ENCODE results near the gene KLK12. TPM values are rescaled to one million over a fixed set of nuclear protein-coding genes. Genes with fewer than 3 reads are reported as not detected.

KLK12 gene
- total and polyA plus RNA-seq, 2 donors (not counting 1 experiment from before 2014, with no cell fraction given), result not detected

DNA sequence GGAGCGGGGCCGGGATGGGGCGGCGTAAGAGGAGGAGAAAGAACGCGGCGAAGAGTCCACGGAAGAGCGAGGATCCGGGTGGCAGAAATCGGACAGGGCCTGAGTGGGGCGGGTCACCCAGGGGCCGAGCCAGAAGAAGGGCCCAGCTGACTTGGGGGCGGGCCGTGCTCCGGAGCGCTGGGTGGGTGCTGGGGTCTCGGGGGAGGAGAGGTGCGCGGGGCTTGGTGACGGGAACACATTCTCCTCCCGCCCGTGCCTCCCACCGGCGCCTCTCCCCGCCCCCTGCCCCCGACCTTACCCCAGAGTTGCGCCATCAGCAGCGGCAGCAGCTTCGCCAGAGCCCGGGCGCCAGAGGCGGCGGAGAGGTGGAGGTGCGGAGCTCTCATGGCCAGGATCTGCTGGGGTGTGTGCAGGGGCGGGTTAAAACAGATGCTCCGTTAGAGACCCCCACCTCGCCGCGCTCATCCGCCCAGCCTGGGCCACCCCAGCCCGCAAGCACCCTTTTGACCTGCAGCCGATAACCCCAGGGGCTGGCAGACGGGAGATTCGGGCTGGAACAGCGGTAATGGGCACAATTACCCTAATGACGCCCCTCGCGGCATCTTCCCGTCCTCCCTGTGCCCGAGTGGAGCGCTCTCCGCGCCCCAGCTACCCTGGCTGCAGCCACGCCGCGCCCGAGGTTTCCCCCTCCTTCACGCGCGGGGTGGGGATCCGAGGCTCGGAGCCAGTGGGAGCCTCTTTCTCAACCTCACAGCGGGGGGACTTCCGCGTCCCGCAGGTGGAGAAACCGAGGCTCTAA, 15.9 kb downstream of the KLK12 start:
- peak overlapping the region; percentile 33 for H3K4me2 ChIP-seq (replicated peaks; ENCODE audit: low read depth, low read length, poor library complexity, severe bottlenecking)
- H3K27ac ChIP-seq (ENCODE audit: low read length in 2 of 2), result no peak overlapping the region
- peak overlapping the region; percentile 29 for H3K4me3 Mint-ChIP-seq
- no peak overlapping the region for H3K27ac Mint-ChIP-seq
- CTCF ChIA-PET, result no interaction called here
- no peaks in the 10 kb centered on the region for H3K9me3 Mint-ChIP-seq (ENCODE audit: insufficient read depth)
- ATAC-seq (ENCODE audit: low read depth) (no peak), DNase-seq (no peak)
- 5% methylated on average over 63 of the region's 68 CpGs for WGBS (ENCODE audit: insufficient coverage)
- H4K20me1 ChIP-seq (ENCODE audit: control insufficient read depth, insufficient read depth, low read length, poor library complexity, severe bottlenecking), result no peaks in the 10 kb centered on the region
- no peak overlapping the region for H2AFZ ChIP-seq (ENCODE audit: insufficient read depth, low read depth, low read length, poor library complexity, severe bottlenecking)
- no peaks in the 10 kb centered on the region for H3K79me2 ChIP-seq (ENCODE audit: control insufficient read depth, insufficient read depth, low read length)
- H3K27me3 Mint-ChIP-seq, result peaks cover 52% of the 10 kb centered on the region
- H3K9ac ChIP-seq (ENCODE audit: low read length), result no peak overlapping the region
- H3K9me3 ChIP-seq (ENCODE audit: control extremely low read depth in 1 of 3, control insufficient read depth in 2 of 3, insufficient read depth in 1 of 3, low read length in 2 of 3), result peaks cover 0 to 30% (median 0%) of the 10 kb centered on the region in 3 donors
- TF ChIP-seq, protein P1, sequence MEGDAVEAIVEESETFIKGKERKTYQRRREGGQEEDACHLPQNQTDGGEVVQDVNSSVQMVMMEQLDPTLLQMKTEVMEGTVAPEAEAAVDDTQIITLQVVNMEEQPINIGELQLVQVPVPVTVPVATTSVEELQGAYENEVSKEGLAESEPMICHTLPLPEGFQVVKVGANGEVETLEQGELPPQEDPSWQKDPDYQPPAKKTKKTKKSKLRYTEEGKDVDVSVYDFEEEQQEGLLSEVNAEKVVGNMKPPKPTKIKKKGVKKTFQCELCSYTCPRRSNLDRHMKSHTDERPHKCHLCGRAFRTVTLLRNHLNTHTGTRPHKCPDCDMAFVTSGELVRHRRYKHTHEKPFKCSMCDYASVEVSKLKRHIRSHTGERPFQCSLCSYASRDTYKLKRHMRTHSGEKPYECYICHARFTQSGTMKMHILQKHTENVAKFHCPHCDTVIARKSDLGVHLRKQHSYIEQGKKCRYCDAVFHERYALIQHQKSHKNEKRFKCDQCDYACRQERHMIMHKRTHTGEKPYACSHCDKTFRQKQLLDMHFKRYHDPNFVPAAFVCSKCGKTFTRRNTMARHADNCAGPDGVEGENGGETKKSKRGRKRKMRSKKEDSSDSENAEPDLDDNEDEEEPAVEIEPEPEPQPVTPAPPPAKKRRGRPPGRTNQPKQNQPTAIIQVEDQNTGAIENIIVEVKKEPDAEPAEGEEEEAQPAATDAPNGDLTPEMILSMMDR (IDR thresholded peaks at IDR 0.05), result no peak
- no peak for TF ChIP-seq EZH2 (IDR thresholded peaks at IDR 0.05; ENCODE audit: borderline replicate concordance, insufficient read depth, low read depth, low read length, poor library complexity, severe bottlenecking)
- intact Hi-C loops (cut with micrococcal nuclease), result no loop called here
- H3K4me1 ChIP-seq (ENCODE audit: control insufficient read depth in 2 of 2, insufficient read depth in 2 of 2, low read length in 2 of 2), result peaks cover 7 to 15% of the 10 kb centered on the region in 2 donors
- peaks cover 17% of the 10 kb centered on the region for H3K4me1 Mint-ChIP-seq
- H3K4me3 ChIP-seq (ENCODE audit: control extremely low read depth in 1 of 5, extremely low read depth in 1 of 5, insufficient read depth in 1 of 5, low read depth in 2 of 5, low read length in 4 of 5), result no peak overlapping the region
- H3K36me3 ChIP-seq (replicated peaks in 1 of 2; ENCODE audit: control extremely low read depth in 1 of 2, control insufficient read depth in 1 of 2, extremely low read depth in 1 of 2, insufficient read depth in 2 of 2, low read length in 1 of 2), result no peaks in the 10 kb centered on the region
- peaks cover 0 to 50% (median 29%) of the 10 kb centered on the region in 4 experiments for H3K27me3 ChIP-seq (replicated peaks in 1 of 4; ENCODE audit: control extremely low read depth in 1 of 4, control insufficient read depth in 3 of 4, insufficient read depth in 4 of 4, low read length in 3 of 4)
- POLR2A ChIA-PET, result no interaction called here
